HepG2 (cell line): ENCODE results near the gene RHOT2. TPM values are rescaled to one million over a fixed set of nuclear protein-coding genes. Genes with fewer than 3 reads are reported as not detected.

Experiments
- ATAC-seq: fragments of 200-7000 bp; cut with Tn5 transposase; 3 replicates; pipeline ENCODE4 v1.9.1; 2020; ENCODE audit warnings: mild to moderate bottlenecking, moderate library complexity
- BruUV-seq: library from RNA; stranded (reverse); fragments of 400-500 nt; replicated peaks from 2 replicates; lab custom pipeline; 2021; lab: Mats Ljungman, UMichigan
- CTCF ChIA-PET: fragments of 300-600 bp; formaldehyde crosslinking; extraction: SDS; loops from one replicate; lab custom pipeline; 2021; ENCODE audit warnings: low total read pairs, inconsistent platforms, low intra/inter-chr PET ratio; lab: Yijun Ruan, JAX
- POLR2A ChIA-PET: fragments of 350-600 bp; sonication (Branson Sonifier 250); formaldehyde crosslinking; loops from one replicate; lab custom pipeline; 2020; ENCODE audit warnings: antibody characterized with exemption, inconsistent platforms; lab: Yijun Ruan, JAX
- DNase-seq: peaks from one replicate; pipeline ENCODE4 v3.0.0-alpha.2; 2015; ENCODE audit warnings: low spot score
- FAIRE-seq: peaks from 3 replicates; lab custom pipeline; 2011; peaks lifted over from hg19 to GRCh38; lab: Jason Lieb, UNC
- H2AFZ ChIP-seq: one replicate; pipeline ENCODE4 v1.6.1; 2011; ENCODE audit warnings: low read length, inconsistent platforms
- H3K27ac ChIP-seq: fragments of 300-600 bp; 3 replicates; pipeline ENCODE4 v1.8.0; 2011; ENCODE audit warnings: mixed run types, mild to moderate bottlenecking, mixed read lengths, low read length, inconsistent platforms; ENCODE audit not compliant: insufficient read depth; ENCODE audit errors: extremely low read length
- H3K27me3 ChIP-seq, 2 experiments: fragments of 200-600 bp in 1 of 2; 2 replicates in 1 of 2; 3 replicates in 1 of 2; pipeline versions ENCODE4 v1.6.0 to v1.8.0; 2011; ENCODE audit warnings: low read length in 2 of 2, mild to moderate bottlenecking in 2 of 2, moderate library complexity in 2 of 2, inconsistent platforms in 1 of 2; ENCODE audit not compliant: insufficient read depth in 2 of 2, control insufficient read depth in 1 of 2
- H3K36me3 ChIP-seq, 2 experiments: fragments of 200-600 bp in 1 of 2; replicated peaks in 1 of 2; 2 replicates in 1 of 2; 3 replicates in 1 of 2; pipeline versions ENCODE4 v1.5.1 to v1.8.0; 2011; ENCODE audit warnings: low read length in 2 of 2, inconsistent platforms in 1 of 2; ENCODE audit not compliant: insufficient read depth in 2 of 2, control insufficient read depth in 1 of 2
- H3K4me1 ChIP-seq: 2 replicates; pipeline ENCODE4 v1.5.1; 2012; ENCODE audit warnings: low read length, inconsistent platforms; ENCODE audit not compliant: insufficient read depth
- H3K4me2 ChIP-seq: 2 replicates; pipeline ENCODE4 v1.6.0; 2011; ENCODE audit warnings: low read depth, low read length, inconsistent platforms
- H3K4me3 ChIP-seq, 3 experiments: fragments of 200-600 bp in 1 of 3; sonication (generic), shearing (Covaris generic) in 1 of 3; replicated peaks in 1 of 3; 2 replicates each; pipeline ENCODE4 v1.5.1; 2011 to 2016; ENCODE audit warnings: low read length in 3 of 3, inconsistent platforms in 2 of 3, low read depth in 2 of 3, mild to moderate bottlenecking in 2 of 3, control low read depth in 1 of 3, mixed read lengths in 1 of 3; ENCODE audit not compliant: insufficient read depth in 1 of 3
- H3K79me2 ChIP-seq: one replicate; pipeline ENCODE4 v1.6.1; 2011; ENCODE audit warnings: low read length, inconsistent platforms; ENCODE audit not compliant: insufficient read depth
- H3K9ac ChIP-seq: 2 replicates; pipeline ENCODE4 v1.6.0; 2011; ENCODE audit warnings: mild to moderate bottlenecking, low read depth, low read length, inconsistent platforms; ENCODE audit not compliant: insufficient read depth
- H3K9me3 ChIP-seq: 2 replicates; pipeline ENCODE4 v1.5.1; 2012; ENCODE audit warnings: mild to moderate bottlenecking, low read length
- H4K20me1 ChIP-seq: 2 replicates; pipeline ENCODE4 v1.6.0; 2011; ENCODE audit warnings: inconsistent platforms, mild to moderate bottlenecking, low read length, moderate library complexity; ENCODE audit not compliant: insufficient read depth
- AGO2 ChIP-seq: fragments of 200-400 bp; formaldehyde crosslinking; optimal IDR thresholded peaks from 2 replicates; pipeline ENCODE3; 2017; ENCODE audit warnings: mild to moderate bottlenecking, low read depth, low read length, moderate library complexity
- ATF1 ChIP-seq: IDR thresholded peaks from 2 replicates; pipeline ENCODE4 v1.6.1; 2016; ENCODE audit warnings: mild to moderate bottlenecking, control low read depth
- ELF1 ChIP-seq: sonication (generic); formaldehyde crosslinking; IDR thresholded peaks from 2 replicates; pipeline ENCODE4 v1.4.0; 2020; ENCODE audit warnings: missing genetic modification reagents
- HIC2 ChIP-seq: sonication (generic); formaldehyde crosslinking; IDR thresholded peaks from 2 replicates; pipeline ENCODE4 v1.9.0; 2022; ENCODE audit warnings: low read depth, missing genetic modification reagents
- HNRNPH1 ChIP-seq: fragments of 200-400 bp; formaldehyde crosslinking; optimal IDR thresholded peaks from 2 replicates; pipeline ENCODE3; 2017; ENCODE audit warnings: mild to moderate bottlenecking, low read depth, low read length
- HNRNPL ChIP-seq: fragments of 200-400 bp; formaldehyde crosslinking; IDR thresholded peaks from 2 replicates; pipeline ENCODE4 v1.6.1; 2017; ENCODE audit warnings: mild to moderate bottlenecking, low read depth, low read length
- ISX ChIP-seq: sonication (generic); formaldehyde crosslinking; conservative IDR thresholded peaks from 2 replicates; pipeline ENCODE4 v1.5.0; 2020; ENCODE audit warnings: missing genetic modification reagents
- KMT2B ChIP-seq: IDR thresholded peaks from 2 replicates; pipeline ENCODE4 v1.6.1; 2016; ENCODE audit warnings: missing genetic modification reagents, missing compliant biosample characterization
- RAD51 ChIP-seq: fragments of 450-650 bp; IDR thresholded peaks from 2 replicates; pipeline ENCODE4 v1.6.1; 2016; ENCODE audit warnings: borderline replicate concordance
- RARA ChIP-seq: IDR thresholded peaks from 2 replicates; pipeline ENCODE4 v1.6.1; 2016; ENCODE audit warnings: missing genetic modification reagents, missing compliant biosample characterization
- SRY ChIP-seq: sonication (generic); formaldehyde crosslinking; IDR thresholded peaks from 2 replicates; pipeline ENCODE4 v1.8.0; 2022; ENCODE audit warnings: mild to moderate bottlenecking, missing genetic modification reagents
- TFE3 ChIP-seq: IDR thresholded peaks from 2 replicates; pipeline ENCODE4 v1.6.1; 2016
- ZFX ChIP-seq: sonication (generic); formaldehyde crosslinking; IDR thresholded peaks from 2 replicates; pipeline ENCODE4 v1.4.0; 2020; ENCODE audit warnings: mild to moderate bottlenecking, low read depth, missing genetic modification reagents, moderate library complexity
- ZMAT3 ChIP-seq: sonication (generic); formaldehyde crosslinking; conservative IDR thresholded peaks from 2 replicates; pipeline ENCODE4 v1.7.0; 2021; ENCODE audit warnings: missing genetic modification reagents
- ZNF317 ChIP-seq: sonication (generic); formaldehyde crosslinking; IDR thresholded peaks from 2 replicates; pipeline ENCODE4 v1.5.0; 2020; ENCODE audit warnings: mild to moderate bottlenecking, missing genetic modification reagents
- WGBS: methylation state at CpG from one replicate; pipeline ENCODE4 v1.1.6; 2017; ENCODE audit warnings: low lambda C conversion rate; 5-methylcytosine and 5-hydroxymethylcytosine counted together
- in situ Hi-C: cut with HindIII; loops from 2 replicates; pipeline ENCODE4 v1.10.0; 2017; ENCODE audit warnings: low pct_unique_long_range_greater_than_20kb; ENCODE audit not compliant: extremely low pct_ligation_motif_present
- intact Hi-C: fragments of 100-400 bp; cut with micrococcal nuclease; formaldehyde crosslinking; loops from one replicate; pipeline ENCODE4 v1.10.0; 2022; ENCODE audit not compliant: unreplicated experiment
- polyA plus RNA-seq, 8 experiments: library from polyadenylated mRNA; depleted of rRNA in 3 of 8; stranded (reverse) in 7 of 8; unstranded in 1 of 8; fragments of >200 nt; fragmentation: Illumina TruSeq in 4 of 8; extraction: Trizol in 4 of 8; gene quantifications; 2 replicates each; pipeline versions ENCODE4 v1.2.1 to v1.2.3, GENCODE V29; 2011 to 2016; ENCODE audit warnings: low read depth in 4 of 8, missing spikeins in 1 of 8, mixed read lengths in 1 of 8; ENCODE audit not compliant: insufficient read depth in 1 of 8
- total RNA-seq, 5 experiments: library from RNA; depleted of rRNA; stranded (reverse); fragments of >200 nt; fragmentation: Illumina TruSeq; extraction: Trizol; gene quantifications; 2 replicates each; pipeline ENCODE4 v1.2.3, GENCODE V29; 2016; ENCODE audit warnings: low read depth in 1 of 5

Gene RHOT2
- total and polyA plus RNA-seq, 2 of the 13 experiments (the other 11 are each of a cell fraction or from before 2014, with no cell fraction given): 63.6 to 76.9 TPM

- 0 out of 2 replicates have a peak overlapping the region, but pooled peaks have one; percentile 3 for H3K4me2 ChIP-seq
- H2AFZ ChIP-seq: no peak overlapping the region
These were observed 23.4 kb upstream of the RHOT2 start for GRCh38 chr16:644556-644955.

GRCh38 chr16:645852-646678 lies 21.9 kb upstream of the RHOT2 start:
- FAIRE-seq: peak; percentile 79
- H3K79me2 ChIP-seq: peaks cover 31% of the 10 kb centered on the region
- POLR2A ChIA-PET: interaction anchor here (0.6 kb wide), 1 partner anchor 10 kb away, joined by 3 read pairs; the partner anchor contains the start of gene METTL26
- peak overlapping the region; percentile 7; the same call in 1 of the 2 replicates for H3K9ac ChIP-seq
- peaks cover 4% of the 10 kb centered on the region; the same call in 1 of the 2 replicates for H4K20me1 ChIP-seq
- peak overlapping the region; percentile 62 for H3K27ac ChIP-seq
- BruUV-seq: no TSS peak
- ATAC-seq: peak; percentile 9; the same call in 2 of the 3 replicates
- no peaks in the 10 kb centered on the region for H3K27me3 ChIP-seq
- in situ Hi-C loops (no loop called here), intact Hi-C loops (loop anchor here (10.0 kb wide), 1 partner anchor 61 kb away; no protein-coding TSS in a partner anchor)
- peak overlapping the region in 2 of 3 experiments; percentile 8 to 31; a peak in 1 of 6 replicates for H3K4me3 ChIP-seq
- 81% methylated on average over 20 of the region's 32 CpGs for WGBS
- peak overlapping the region; percentile 54 for H3K4me2 ChIP-seq
- no peaks in the 10 kb centered on the region for H3K9me3 ChIP-seq
- H2AFZ ChIP-seq: no peak overlapping the region
- no peaks in the 10 kb centered on the region for H3K36me3 ChIP-seq
- CTCF ChIA-PET: no interaction called here
- H3K4me1 ChIP-seq: peaks cover 78% of the 10 kb centered on the region
- peak; percentile 65 for DNase-seq
- TF ChIP-seq ELF1 (CRISPR knock-in tag) (0 out of 2 replicates have a peak, but pooled peaks have one; percentile 31), HNRNPH1 (peak; percentile 70), ZFX (peak; percentile 60), RARA (CRISPR knock-in tag) (peak; percentile 77), ISX (CRISPR knock-in tag) (no peak), ATF1 (no peak), ZNF317 (CRISPR knock-in tag) (no peak), TFE3 (peak; percentile 45; the same call in 1 of the 2 replicates), RAD51 (no peak), ZMAT3 (no peak; the same call in 1 of the 2 replicates), HIC2 (peak; percentile 81), KMT2B (CRISPR knock-in tag) (peak; percentile 29; the same call in 1 of the 2 replicates)

More at GRCh38 chr16:644556-644955, 23.4 kb upstream of the RHOT2 start:
- CTCF ChIA-PET: no interaction called here
- no TSS peak for BruUV-seq
- no peaks in the 10 kb centered on the region for H3K27me3 ChIP-seq
- H3K36me3 ChIP-seq: no peaks in the 10 kb centered on the region
- H3K79me2 ChIP-seq: peaks cover 27% of the 10 kb centered on the region
- FAIRE-seq (no peak), DNase-seq (no peak), ATAC-seq (no peak)
- no peak overlapping the region for H3K9ac ChIP-seq
- intact Hi-C loops: loop anchor here (10.0 kb wide), 1 partner anchor 60 kb away; no protein-coding TSS in a partner anchor
- in situ Hi-C loops: no loop called here
- TF ChIP-seq RAD51 (no peak), SRY (0 out of 2 replicates have a peak, but pooled peaks have one; percentile 11), AGO2 (peak; percentile 17), HNRNPL (0 out of 2 replicates have a peak, but pooled peaks have one; percentile 27)
- peaks cover 4% of the 10 kb centered on the region; the same call in 1 of the 2 replicates for H4K20me1 ChIP-seq
- H3K4me1 ChIP-seq: peaks cover 74% of the 10 kb centered on the region
- 94% methylated on average over 12 of the region's 12 CpGs for WGBS
- POLR2A ChIA-PET: interaction anchor here (2.0 kb wide), 1 partner anchor 8 kb away, joined by 4 read pairs; no protein-coding TSS in a partner anchor
- no peaks in the 10 kb centered on the region for H3K9me3 ChIP-seq
- no peak overlapping the region for H3K4me3 ChIP-seq
- H3K27ac ChIP-seq: no peak overlapping the region
